Right lobe of liver (tissue), 6 donors: ENCODE measurements around the gene MACF1. TPM values are rescaled to one million over a fixed set of nuclear protein-coding genes. Genes with fewer than 3 reads are reported as not detected.

Source experiments
- ATAC-seq, 4 donors: fragments of 200-7000 bp; cut with Tn5 transposase; one replicate each; pipeline ENCODE4 v1.9.1; 2020; ENCODE audit warnings: mild to moderate bottlenecking in 4 of 4, moderate library complexity in 4 of 4
- DNase-seq, 3 donors: peaks; one replicate each; pipeline ENCODE4 v3.0.0-alpha.2; 2020
- H3K27ac ChIP-seq, 3 donors: fragments of 200-600 bp; one replicate each; pipeline ENCODE4 v1.8.0; 2022
- H3K27me3 ChIP-seq, 2 donors: fragments of 200-600 bp; one replicate each; pipeline ENCODE4 v1.8.0; 2022
- H3K36me3 ChIP-seq, 4 donors: fragments of 200-600 bp; sonication (generic) in 1 of 4; one replicate each; pipeline versions ENCODE4 v1.5.1 to v1.8.0; 2017 to 2022; ENCODE audit warnings: control low read depth in 1 of 4
- H3K4me1 ChIP-seq, 4 donors: fragments of 200-600 bp; sonication (generic) in 1 of 4; one replicate each; pipeline versions ENCODE4 v1.5.1 to v1.8.0; 2017 to 2022; ENCODE audit warnings: control low read depth in 1 of 4
- H3K4me3 ChIP-seq, 3 donors: fragments of 200-600 bp; one replicate each; pipeline ENCODE4 v1.8.0; 2022
- H3K9me3 ChIP-seq, 4 donors: fragments of 200-600 bp; sonication (generic) in 1 of 4; one replicate each; pipeline versions ENCODE4 v1.5.1 to v1.8.0; 2017 to 2022; ENCODE audit warnings: control low read depth in 1 of 4
- POLR2A ChIP-seq: fragments of 450-650 bp; IDR thresholded peaks from one replicate; pipeline ENCODE4 v1.6.1; 2017; ENCODE audit warnings: antibody characterized with exemption, mild to moderate bottlenecking
- WGBS: methylation state at CpG from one replicate; pipeline ENCODE4 v1.1.6; 2018; ENCODE audit warnings: low coverage, low lambda C conversion rate; ENCODE audit not compliant: insufficient coverage; ENCODE audit errors: missing lambda C conversion rate; 5-methylcytosine and 5-hydroxymethylcytosine counted together
- intact Hi-C, 2 donors: fragments of 100-400 bp; cut with DNase I; formaldehyde crosslinking; loops; one replicate each; pipeline versions ENCODE4 v1.11.2 to v1.14.1; 2022
- total RNA-seq, 6 experiments: library from RNA; depleted of rRNA in 2 of 6; stranded (reverse); fragments of >200 nt in 2 of 6; fragmentation: NEBNext Ultra II Directional in 3 of 6; extraction: Animal tissue kit (Norgen Biotek cat#: 25700) in 3 of 6; gene quantifications; one replicate each; pipeline versions ENCODE4 v1.1.0 to v1.2.4, GENCODE V29; 2016 to 2023
- TF ChIP-seq, protein P1 (sequence below), 4 donors: fragments of 200-600 bp in 3 of 4; fragments of 450-650 bp in 1 of 4; IDR thresholded peaks; one replicate each; pipeline versions ENCODE4 v1.5.1 to v1.8.0; 2016 to 2022; ENCODE audit warnings: antibody characterized with exemption in 4 of 4, mild to moderate bottlenecking in 2 of 4
- donor health status: DM: no; HTN: yes; CAD: no.
- donor health status: DM: no; HTN: no; CAD: no.
- donor health status: DM: no; HTN: no; CAD: no.
- donor health status: DM: no; HTN: yes; CAD: no.
- donor health status: DM: no; HTN: yes; CAD: no.

MACF1 gene
- total RNA-seq, 6 experiments from 2014 or later, result 78.4 to 141 (median 100) TPM

- DNase-seq (no peak), ATAC-seq (no peak)
- Histone ChIP-seq H3K9me3 (no peaks in the 10 kb centered on the region), H3K4me1 (peaks cover 0 to 17% (median 0%) of the 10 kb centered on the region in 4 donors), H3K27ac (no peak overlapping the region), H3K36me3 (peaks cover 0 to 40% (median 5%) of the 10 kb centered on the region in 4 donors), H3K4me3 (no peak overlapping the region), H3K27me3 (no peaks in the 10 kb centered on the region)
- intact Hi-C loops, result no loop called here
- TF ChIP-seq, protein P1, sequence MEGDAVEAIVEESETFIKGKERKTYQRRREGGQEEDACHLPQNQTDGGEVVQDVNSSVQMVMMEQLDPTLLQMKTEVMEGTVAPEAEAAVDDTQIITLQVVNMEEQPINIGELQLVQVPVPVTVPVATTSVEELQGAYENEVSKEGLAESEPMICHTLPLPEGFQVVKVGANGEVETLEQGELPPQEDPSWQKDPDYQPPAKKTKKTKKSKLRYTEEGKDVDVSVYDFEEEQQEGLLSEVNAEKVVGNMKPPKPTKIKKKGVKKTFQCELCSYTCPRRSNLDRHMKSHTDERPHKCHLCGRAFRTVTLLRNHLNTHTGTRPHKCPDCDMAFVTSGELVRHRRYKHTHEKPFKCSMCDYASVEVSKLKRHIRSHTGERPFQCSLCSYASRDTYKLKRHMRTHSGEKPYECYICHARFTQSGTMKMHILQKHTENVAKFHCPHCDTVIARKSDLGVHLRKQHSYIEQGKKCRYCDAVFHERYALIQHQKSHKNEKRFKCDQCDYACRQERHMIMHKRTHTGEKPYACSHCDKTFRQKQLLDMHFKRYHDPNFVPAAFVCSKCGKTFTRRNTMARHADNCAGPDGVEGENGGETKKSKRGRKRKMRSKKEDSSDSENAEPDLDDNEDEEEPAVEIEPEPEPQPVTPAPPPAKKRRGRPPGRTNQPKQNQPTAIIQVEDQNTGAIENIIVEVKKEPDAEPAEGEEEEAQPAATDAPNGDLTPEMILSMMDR (IDR thresholded peaks at IDR 0.05), result no peak
- no peak for TF ChIP-seq POLR2A
Measured at GRCh38 chr1:39372105-39372504, 167.6 kb downstream of the MACF1 start.

DNA sequence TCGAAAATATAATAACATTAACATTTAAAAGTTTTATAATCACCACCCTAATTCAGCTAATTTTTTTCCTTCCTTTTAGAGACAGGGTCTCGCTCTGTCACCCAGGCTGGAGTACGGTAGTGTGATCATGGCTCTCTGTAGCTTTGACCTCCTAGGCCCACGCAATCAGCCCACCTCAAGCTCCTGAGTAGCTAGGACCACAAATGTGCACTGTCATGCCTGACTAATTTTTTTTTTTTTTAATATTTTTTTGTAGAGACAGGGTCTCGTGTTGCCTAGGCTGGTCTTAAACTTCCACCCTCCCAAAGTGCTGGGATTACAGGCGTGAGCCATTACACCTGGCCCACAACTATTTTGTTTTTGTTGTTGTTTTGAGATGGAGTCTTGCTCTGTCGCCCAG, 172.2 kb downstream of the MACF1 start:
- no peak for ATAC-seq
- H3K36me3 ChIP-seq, result peaks cover 4 to 39% (median 18%) of the 10 kb centered on the region in 4 donors
- DNase-seq, result no peak
- H3K4me3 ChIP-seq, result no peak overlapping the region
- no peaks in the 10 kb centered on the region for H3K9me3 ChIP-seq
- TF ChIP-seq, protein P1 (IDR thresholded peaks at IDR 0.05), result no peak
- TF ChIP-seq POLR2A, result no peak
- intact Hi-C loops, result no loop called here
- H3K4me1 ChIP-seq, result peaks cover 0 to 3% (median under 1%) of the 10 kb centered on the region in 4 donors
- WGBS, result 97% methylated on average over 7 of the region's 7 CpGs
- H3K27me3 ChIP-seq, result no peaks in the 10 kb centered on the region
- no peak overlapping the region for H3K27ac ChIP-seq

- ATAC-seq, result peak; percentile 87 to 95 (median 90)
- DNase-seq, result no peak
Measured at GRCh38 chr1:39378377-39378776, 173.9 kb downstream of the MACF1 start.

DNA sequence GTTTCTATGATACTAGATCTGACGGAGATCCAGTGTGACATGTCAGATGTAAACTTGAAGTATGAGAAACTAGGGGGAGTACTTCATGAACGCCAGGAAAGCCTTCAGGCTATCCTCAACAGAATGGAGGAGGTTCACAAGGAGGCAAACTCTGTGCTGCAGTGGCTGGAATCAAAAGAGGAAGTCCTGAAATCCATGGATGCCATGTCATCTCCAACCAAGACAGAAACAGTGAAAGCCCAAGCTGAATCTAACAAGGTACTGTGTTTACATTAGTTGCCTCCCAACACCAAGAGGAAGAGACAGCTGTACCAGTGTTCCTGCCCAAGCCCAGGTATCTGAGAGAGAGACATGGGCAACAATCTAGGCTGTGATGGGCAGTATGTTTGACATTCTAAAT, 174.7 kb downstream of the MACF1 start:
- intact Hi-C loops, result no loop called here
- H3K36me3 ChIP-seq, result peaks cover 4 to 34% (median 26%) of the 10 kb centered on the region in 4 donors
- DNase-seq, result no peak
- H3K4me3 ChIP-seq, result no peak overlapping the region
- TF ChIP-seq, protein P1 (IDR thresholded peaks at IDR 0.05), result no peak
- no peak for TF ChIP-seq POLR2A
- H3K27ac ChIP-seq, result no peak overlapping the region
- no peaks in the 10 kb centered on the region for H3K9me3 ChIP-seq
- no peaks in the 10 kb centered on the region for H3K27me3 ChIP-seq
- 100% methylated on average over 1 of the region's 2 CpGs for WGBS
- ATAC-seq, result no peak
- H3K4me1 ChIP-seq, result peaks cover 0 to 3% (median 0%) of the 10 kb centered on the region in 4 donors

More at GRCh38 chr1:39378377-39378776, 173.9 kb downstream of the MACF1 start:
- H3K27me3 ChIP-seq, result no peaks in the 10 kb centered on the region
- intact Hi-C loops, result no loop called here
- WGBS, result 13% methylated on average over 2 of the region's 2 CpGs
- no peak overlapping the region for H3K4me3 ChIP-seq
- no peak overlapping the region for H3K27ac ChIP-seq
- peaks cover 0 to 3% (median 0%) of the 10 kb centered on the region in 4 donors for H3K4me1 ChIP-seq
- no peaks in the 10 kb centered on the region for H3K9me3 ChIP-seq
- peaks cover 4 to 39% (median 26%) of the 10 kb centered on the region in 4 donors for H3K36me3 ChIP-seq
- TF ChIP-seq, protein P1 (IDR thresholded peaks at IDR 0.05), result peak; percentile 43 to 63 (median 55)
- TF ChIP-seq POLR2A, result no peak

- Histone ChIP-seq H3K9me3 (no peaks in the 10 kb centered on the region), H3K4me1 (peaks cover 0 to 3% (median 0%) of the 10 kb centered on the region in 4 donors), H3K27ac (no peak overlapping the region), H3K4me3 (no peak overlapping the region), H3K36me3 (peaks cover 4 to 34% (median 24%) of the 10 kb centered on the region in 4 donors), H3K27me3 (no peaks in the 10 kb centered on the region)
- intact Hi-C loops, result loop anchor here in 1 of 2 donors (10.0 kb wide), 1 partner anchor 275 kb away; no protein-coding TSS in a partner anchor
- no peak for ATAC-seq
- DNase-seq, result no peak
- TF ChIP-seq POLR2A, result no peak
- TF ChIP-seq, protein P1 (IDR thresholded peaks at IDR 0.05), result no peak
Measured at GRCh38 chr1:39380036-39380435, 175.5 kb downstream of the MACF1 start.
